T-helper 17 cell (primary cell): ENCODE measurements around the gene FAM83F. TPM values are rescaled to one million over a fixed set of nuclear protein-coding genes. Genes with fewer than 3 reads are reported as not detected.
A peak's percentile ranks its signal among the peaks of the same experiment; 100 is the strongest.

ENCODE experiments used
- ATAC-seq: fragments of 150-1000 bp; cut with Tn5 transposase; 2 replicates; pipeline ENCODE4 v1.10.0; 2021; ENCODE audit warnings: mild to moderate bottlenecking, moderate library complexity
- DNase-seq, 3 donors: peaks; one replicate each; pipeline versions ENCODE4 v3.0.0 to v3.0.0-alpha.2; 2020 to 2021
- H3K9me3 ChIP-seq: one replicate; pipeline ENCODE4 v1.7.0; 2013; ENCODE audit warnings: low read length, mild to moderate bottlenecking; ENCODE audit not compliant: control insufficient read depth, poor library complexity, severe bottlenecking
- H3K27ac Mint-ChIP-seq: one replicate; pipeline ENCODE4 v1.8.0; 2022; ENCODE audit warnings: mild to moderate bottlenecking, moderate library complexity, mixed read lengths
- H3K27me3 Mint-ChIP-seq: one replicate; pipeline ENCODE4 v1.8.0; 2022; ENCODE audit warnings: mixed read lengths
- H3K36me3 Mint-ChIP-seq: one replicate; pipeline ENCODE4 v1.8.0; 2022; ENCODE audit warnings: low read depth, mixed read lengths
- H3K4me1 Mint-ChIP-seq: one replicate; pipeline ENCODE4 v1.8.0; 2022; ENCODE audit warnings: mild to moderate bottlenecking, mixed read lengths
- H3K4me3 Mint-ChIP-seq: one replicate; pipeline ENCODE4 v1.8.0; 2022; ENCODE audit warnings: mild to moderate bottlenecking, moderate library complexity, mixed read lengths
- total RNA-seq, 4 donors: library from RNA in 2 of 4; stranded (reverse) in 2 of 4; gene quantifications; one replicate each; pipeline ENCODE4 v1.2.3 and lab custom pipeline; 2022 to 2026

The FAM83F gene
- total RNA-seq, 2 donors from 2014 or later, result 1.6 to 2.1 TPM

DNA sequence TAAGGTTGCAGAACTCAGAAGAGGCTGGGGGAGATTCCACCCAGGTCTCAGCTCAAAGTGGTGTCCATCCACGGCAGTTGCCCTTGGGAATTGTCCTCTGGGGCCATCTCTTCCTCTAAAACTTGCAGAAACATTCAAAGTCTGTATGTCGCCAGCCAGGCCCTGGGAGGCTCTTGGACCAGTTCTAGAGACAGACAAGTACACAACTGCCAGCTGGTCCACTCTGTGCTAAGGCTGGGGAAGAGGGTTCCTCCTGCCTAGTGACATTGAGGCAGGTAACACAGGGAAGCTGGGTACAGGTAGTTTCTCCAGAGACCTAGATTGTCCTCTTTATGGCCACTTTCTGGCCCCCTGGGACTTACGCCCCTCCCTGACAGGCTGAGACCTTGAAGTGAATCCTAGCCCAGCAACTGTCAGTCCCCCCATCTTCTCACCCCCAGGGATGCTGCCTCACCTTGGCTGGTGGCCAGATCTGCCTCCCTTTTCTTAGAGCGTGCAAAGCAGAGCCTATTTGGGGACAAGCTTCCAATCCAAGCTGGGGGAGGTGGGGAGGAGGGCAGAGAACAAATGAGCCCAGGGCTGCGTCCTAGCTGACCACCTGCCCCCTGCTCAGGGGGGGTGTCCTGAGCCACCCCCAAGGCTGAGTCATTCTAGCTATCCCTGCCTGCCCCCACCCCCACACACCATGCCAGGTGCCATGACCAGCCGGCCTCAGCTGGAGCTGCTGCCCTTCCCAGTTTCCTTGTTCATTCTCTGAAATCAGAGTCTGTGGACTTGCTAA lies 8.4 kb downstream of the FAM83F start:
- H3K27me3 Mint-ChIP-seq, result peaks cover 27% of the 10 kb centered on the region
- H3K4me1 Mint-ChIP-seq, result peaks cover 3% of the 10 kb centered on the region
- ATAC-seq (no peak), DNase-seq (no peak)
- H3K36me3 Mint-ChIP-seq, result peaks cover 2% of the 10 kb centered on the region
- H3K4me3 Mint-ChIP-seq, result no peak overlapping the region
- no peak overlapping the region for H3K27ac Mint-ChIP-seq
- no peaks in the 10 kb centered on the region for H3K9me3 ChIP-seq

DNA sequence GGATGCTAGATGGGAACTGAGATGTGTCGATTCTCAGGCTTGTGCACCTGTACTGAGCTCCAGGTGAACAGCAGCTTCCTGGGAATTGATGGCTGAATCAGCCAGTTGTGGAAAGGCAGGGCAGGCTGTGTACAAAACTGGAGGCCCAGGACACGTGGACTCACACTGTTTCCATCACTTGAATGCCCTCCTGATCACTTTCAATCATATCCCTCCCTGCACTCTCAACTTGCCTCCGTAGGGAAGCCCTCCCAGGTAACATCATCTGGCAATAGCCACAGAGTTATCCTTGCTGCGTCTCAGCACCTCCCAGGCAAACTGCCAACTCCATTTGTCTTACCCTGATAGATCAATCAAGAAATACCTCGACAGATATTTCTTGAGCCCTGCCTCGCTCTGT lies 10.1 kb downstream of the FAM83F start:
- ATAC-seq (no peak), DNase-seq (no peak)
- no peak overlapping the region for H3K27ac Mint-ChIP-seq
- H3K36me3 Mint-ChIP-seq, result peaks cover 2% of the 10 kb centered on the region
- peaks cover 29% of the 10 kb centered on the region for H3K27me3 Mint-ChIP-seq
- H3K4me3 Mint-ChIP-seq, result no peak overlapping the region
- no peaks in the 10 kb centered on the region for H3K9me3 ChIP-seq
- H3K4me1 Mint-ChIP-seq, result peaks cover 11% of the 10 kb centered on the region

DNA sequence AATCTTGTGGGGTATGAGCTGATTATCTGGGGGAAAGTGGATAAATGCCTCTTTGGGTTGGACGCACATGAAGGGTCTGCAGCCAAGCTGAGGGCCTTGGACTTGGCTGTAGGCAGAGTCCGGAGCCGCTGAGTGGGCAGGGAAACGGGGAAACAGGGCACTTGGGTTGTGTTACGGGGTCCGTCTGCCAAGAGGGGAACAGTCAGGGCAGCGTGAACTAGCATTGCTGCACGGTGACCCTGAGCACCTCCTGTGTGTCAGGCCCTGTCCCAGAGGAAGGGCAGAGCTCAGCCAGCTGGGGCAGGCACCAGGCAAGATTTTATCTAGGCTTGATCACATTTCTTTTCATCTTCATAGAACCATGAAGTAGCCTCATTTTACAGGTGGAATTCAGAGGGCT lies 11.9 kb downstream of the FAM83F start:
- H3K36me3 Mint-ChIP-seq, result peaks cover 2% of the 10 kb centered on the region
- no peaks in the 10 kb centered on the region for H3K9me3 ChIP-seq
- ATAC-seq, result no peak
- DNase-seq, result no peak
- H3K27ac Mint-ChIP-seq, result no peak overlapping the region
- peaks cover 44% of the 10 kb centered on the region for H3K27me3 Mint-ChIP-seq
- H3K4me3 Mint-ChIP-seq, result no peak overlapping the region
- peaks cover 11% of the 10 kb centered on the region for H3K4me1 Mint-ChIP-seq

- H3K9me3 ChIP-seq, result no peaks in the 10 kb centered on the region
- H3K4me1 Mint-ChIP-seq, result peaks cover 11% of the 10 kb centered on the region
- ATAC-seq, result peak; percentile 16
- H3K27ac Mint-ChIP-seq, result peak overlapping the region; percentile 69
- H3K4me3 Mint-ChIP-seq, result no peak overlapping the region
- DNase-seq, result no peak
- peaks cover 2% of the 10 kb centered on the region for H3K36me3 Mint-ChIP-seq
- peaks cover 49% of the 10 kb centered on the region for H3K27me3 Mint-ChIP-seq
Observed at GRCh38 chr22:40007853-40008710, 13.3 kb downstream of the FAM83F start.

DNA sequence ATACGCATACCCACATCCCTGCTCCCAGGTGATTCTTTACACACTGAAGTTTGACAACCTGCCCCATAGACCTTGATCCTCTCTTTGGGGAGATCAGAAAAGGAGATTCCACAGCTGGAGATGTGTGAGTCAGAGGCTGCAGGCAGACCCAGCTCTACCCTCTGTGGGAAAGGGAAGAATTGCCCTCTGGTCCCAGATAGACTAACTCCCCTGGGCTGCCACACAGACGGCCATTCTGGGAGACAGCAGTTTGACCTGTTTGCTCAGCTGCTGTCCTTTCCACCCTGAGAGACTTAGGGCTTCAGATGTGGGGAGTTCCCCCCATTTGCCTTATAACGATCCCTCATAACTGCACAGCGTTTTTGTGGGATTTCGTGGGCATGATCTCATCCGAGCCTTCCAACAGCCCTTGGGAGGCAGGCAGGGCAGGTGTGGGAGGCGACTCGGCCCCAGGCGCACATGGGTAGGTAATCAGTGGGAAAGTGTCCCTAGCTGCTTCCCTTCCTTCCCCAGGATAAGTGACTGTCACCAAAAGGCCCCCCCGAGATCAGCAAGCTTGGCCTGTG lies 14.1 kb downstream of the FAM83F start:
- peaks cover 4% of the 10 kb centered on the region for H3K36me3 Mint-ChIP-seq
- no peaks in the 10 kb centered on the region for H3K9me3 ChIP-seq
- ATAC-seq (no peak), DNase-seq (no peak)
- no peak overlapping the region for H3K4me3 Mint-ChIP-seq
- no peak overlapping the region for H3K27ac Mint-ChIP-seq
- peaks cover 11% of the 10 kb centered on the region for H3K4me1 Mint-ChIP-seq
- H3K27me3 Mint-ChIP-seq, result peaks cover 49% of the 10 kb centered on the region

DNA sequence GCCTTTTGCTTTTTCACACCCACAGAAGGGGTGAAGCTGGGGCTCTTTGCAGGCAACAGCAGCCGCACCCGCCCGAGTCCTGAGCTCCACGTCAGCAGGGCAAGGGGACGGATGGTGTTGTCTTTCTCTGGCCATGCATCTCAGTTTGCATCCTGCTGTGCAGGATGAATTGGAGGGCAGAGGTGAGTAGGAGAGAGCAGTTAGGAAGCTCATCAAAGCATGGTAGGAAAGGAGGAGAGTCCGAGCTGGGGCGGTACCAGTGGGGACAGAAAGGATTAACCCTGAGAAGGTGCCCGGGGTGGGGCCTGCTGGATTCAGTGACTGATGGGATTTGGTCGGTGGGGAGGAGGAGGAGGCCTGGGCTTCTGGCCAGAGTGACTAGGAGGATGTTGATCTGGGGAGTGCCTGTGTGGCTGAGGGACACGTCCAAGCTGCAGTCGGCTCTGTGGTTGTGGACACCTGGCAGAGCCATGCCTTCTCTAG lies 14.6 kb downstream of the FAM83F start:
- ATAC-seq (no peak), DNase-seq (no peak)
- H3K36me3 Mint-ChIP-seq, result peaks cover 4% of the 10 kb centered on the region
- H3K27me3 Mint-ChIP-seq, result peaks cover 49% of the 10 kb centered on the region
- peaks cover 11% of the 10 kb centered on the region for H3K4me1 Mint-ChIP-seq
- no peaks in the 10 kb centered on the region for H3K9me3 ChIP-seq
- H3K4me3 Mint-ChIP-seq, result peak overlapping the region; percentile 59
- peak overlapping the region; percentile 34 for H3K27ac Mint-ChIP-seq

- Mint-ChIP-seq H3K27ac (peak overlapping the region; percentile 34), H3K4me1 (peaks cover 11% of the 10 kb centered on the region), H3K4me3 (peak overlapping the region; percentile 59), H3K36me3 (peaks cover 4% of the 10 kb centered on the region), H3K27me3 (peaks cover 44% of the 10 kb centered on the region)
- ATAC-seq, result peak; percentile 80
- no peaks in the 10 kb centered on the region for H3K9me3 ChIP-seq
- DNase-seq, result no peak
Observed at GRCh38 chr22:40009951-40010671, 15.4 kb downstream of the FAM83F start.

GRCh38 chr22:40010746-40011145 lies 16.0 kb downstream of the FAM83F start:
- Mint-ChIP-seq H3K36me3 (peaks cover 7% of the 10 kb centered on the region), H3K27ac (no peak overlapping the region), H3K4me3 (no peak overlapping the region), H3K4me1 (peaks cover 13% of the 10 kb centered on the region), H3K27me3 (peaks cover 44% of the 10 kb centered on the region)
- DNase-seq (no peak), ATAC-seq (no peak)
- no peaks in the 10 kb centered on the region for H3K9me3 ChIP-seq

DNA sequence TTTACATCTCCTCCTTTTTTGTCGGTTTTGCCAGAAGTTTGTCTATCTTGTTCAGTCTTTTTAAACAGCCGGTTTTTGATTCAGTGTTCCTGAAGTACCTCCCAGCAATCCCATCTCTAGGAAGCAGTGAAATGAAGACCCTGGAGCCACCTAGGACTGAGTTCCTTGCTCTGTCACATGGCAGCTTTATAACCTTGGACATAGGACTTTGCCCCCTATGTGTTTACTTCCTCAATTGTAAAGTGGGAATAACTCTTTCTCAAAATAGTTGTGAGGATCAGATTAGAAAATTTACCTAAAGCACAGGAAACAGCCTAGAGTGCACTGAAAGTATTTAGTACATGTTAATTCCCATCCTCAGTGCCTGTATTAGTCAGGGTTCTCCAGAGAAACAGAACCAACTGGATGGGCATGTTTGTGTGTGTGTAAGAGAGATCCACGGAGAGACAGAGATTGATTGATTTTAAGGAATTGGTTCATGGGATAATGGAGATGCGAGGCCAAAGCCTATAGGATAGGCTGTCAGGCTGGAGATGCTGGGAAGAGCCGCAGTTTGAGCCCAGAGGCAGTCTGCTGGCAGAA lies 20.0 kb downstream of the FAM83F start:
- peaks cover 5% of the 10 kb centered on the region for H3K36me3 Mint-ChIP-seq
- peaks cover 4% of the 10 kb centered on the region for H3K4me1 Mint-ChIP-seq
- no peak for DNase-seq

GRCh38 chr22:40015358-40015976 lies 20.7 kb downstream of the FAM83F start:
- H3K9me3 ChIP-seq, result no peaks in the 10 kb centered on the region
- no peak overlapping the region for H3K27ac Mint-ChIP-seq
- no peak for DNase-seq
- peaks cover 3% of the 10 kb centered on the region for H3K4me1 Mint-ChIP-seq
- peaks cover 5% of the 10 kb centered on the region for H3K36me3 Mint-ChIP-seq
- no peak overlapping the region for H3K4me3 Mint-ChIP-seq
- no peak for ATAC-seq
- peaks cover 26% of the 10 kb centered on the region for H3K27me3 Mint-ChIP-seq

More for the DNA sequence above, 20.0 kb downstream of the FAM83F start:
- Mint-ChIP-seq H3K27ac (no peak overlapping the region), H3K27me3 (peaks cover 33% of the 10 kb centered on the region), H3K4me3 (no peak overlapping the region)
- ATAC-seq, result no peak
- H3K9me3 ChIP-seq, result no peaks in the 10 kb centered on the region

- DNase-seq, result no peak
- ATAC-seq, result no peak
- Mint-ChIP-seq H3K27me3 (peaks cover 12% of the 10 kb centered on the region), H3K4me1 (peaks cover 3% of the 10 kb centered on the region), H3K4me3 (no peak overlapping the region), H3K27ac (no peak overlapping the region), H3K36me3 (peaks cover 5% of the 10 kb centered on the region)
- H3K9me3 ChIP-seq, result no peaks in the 10 kb centered on the region
Observed at GRCh38 chr22:40018051-40018450, 23.3 kb downstream of the FAM83F start.

DNA sequence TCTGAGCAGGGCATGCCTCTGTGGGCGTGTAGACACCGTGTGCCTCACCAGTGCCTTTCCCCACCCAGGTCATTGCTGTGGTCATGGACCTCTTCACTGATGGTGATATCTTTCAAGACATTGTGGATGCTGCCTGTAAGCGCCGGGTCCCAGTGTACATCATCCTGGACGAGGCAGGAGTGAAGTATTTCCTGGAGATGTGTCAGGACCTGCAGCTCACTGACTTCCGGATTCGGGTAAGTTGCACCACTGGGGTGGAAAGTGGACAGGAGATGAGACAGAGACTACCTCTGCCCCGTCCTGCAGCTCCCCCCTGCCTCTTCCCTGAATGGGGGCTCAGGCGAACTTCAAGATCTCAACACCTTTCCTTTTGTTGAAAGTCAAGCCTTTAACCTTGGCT lies 24.3 kb downstream of the FAM83F start:
- peaks cover 3% of the 10 kb centered on the region for H3K4me1 Mint-ChIP-seq

More for the DNA sequence above, 24.3 kb downstream of the FAM83F start:
- Mint-ChIP-seq H3K36me3 (peaks cover 3% of the 10 kb centered on the region), H3K27ac (no peak overlapping the region), H3K27me3 (peaks cover 12% of the 10 kb centered on the region), H3K4me3 (no peak overlapping the region)
- DNase-seq, result no peak
- H3K9me3 ChIP-seq, result no peaks in the 10 kb centered on the region
- no peak for ATAC-seq
